Fibroblast of the aortic adventitia (primary cell): ENCODE results near the gene TRAPPC8. TPM values are rescaled to one million over a fixed set of nuclear protein-coding genes. Genes with fewer than 3 reads are reported as not detected.
A peak's percentile ranks its signal among the peaks of the same experiment; 100 is the strongest.

Experiments used
- DNase-seq: peaks from one replicate; pipeline ENCODE4 v3.0.0-alpha.2; 2010; ENCODE audit warnings: low read depth
- H3K4me3 ChIP-seq: 2 replicates; pipeline ENCODE4 v1.5.1; 2011; ENCODE audit warnings: low read depth, mild to moderate bottlenecking, control low read depth, low read length, moderate library complexity
- total RNA-seq: library from RNA; depleted of rRNA; stranded (reverse); fragments of >200 nt; gene quantifications from 2 replicates; pipeline ENCODE4 v1.2.3, GENCODE V29; 2012; ENCODE audit warnings: low replicate concordance
- TF ChIP-seq, protein P1 (sequence below): IDR thresholded peaks from 2 replicates; pipeline ENCODE4 v1.5.1; 2011; ENCODE audit warnings: mild to moderate bottlenecking, low read length, control low read depth, inconsistent platforms; ENCODE audit not compliant: insufficient read depth

TRAPPC8 gene
- total RNA-seq, 1 donor, result 48.5 TPM

DNA sequence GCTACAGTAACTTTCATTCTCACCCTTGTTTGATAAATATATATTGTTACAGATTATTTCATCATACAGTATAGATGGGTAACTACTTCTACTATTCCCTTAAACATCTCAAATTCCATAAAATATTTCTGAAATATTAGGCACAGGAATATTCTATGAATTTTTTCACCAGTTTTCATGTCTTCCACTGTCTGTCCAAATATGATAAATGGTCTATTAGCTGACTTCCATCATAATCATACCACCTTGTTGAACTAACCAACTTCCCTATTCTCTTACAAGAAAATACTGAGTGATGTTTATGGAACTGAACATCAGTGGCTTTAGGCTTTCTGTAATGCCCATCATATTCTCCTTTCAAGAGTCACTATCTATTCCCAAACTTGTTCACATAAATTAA, 82.4 kb downstream of the TRAPPC8 start:
- DNase-seq, result peak; percentile 7

DNA sequence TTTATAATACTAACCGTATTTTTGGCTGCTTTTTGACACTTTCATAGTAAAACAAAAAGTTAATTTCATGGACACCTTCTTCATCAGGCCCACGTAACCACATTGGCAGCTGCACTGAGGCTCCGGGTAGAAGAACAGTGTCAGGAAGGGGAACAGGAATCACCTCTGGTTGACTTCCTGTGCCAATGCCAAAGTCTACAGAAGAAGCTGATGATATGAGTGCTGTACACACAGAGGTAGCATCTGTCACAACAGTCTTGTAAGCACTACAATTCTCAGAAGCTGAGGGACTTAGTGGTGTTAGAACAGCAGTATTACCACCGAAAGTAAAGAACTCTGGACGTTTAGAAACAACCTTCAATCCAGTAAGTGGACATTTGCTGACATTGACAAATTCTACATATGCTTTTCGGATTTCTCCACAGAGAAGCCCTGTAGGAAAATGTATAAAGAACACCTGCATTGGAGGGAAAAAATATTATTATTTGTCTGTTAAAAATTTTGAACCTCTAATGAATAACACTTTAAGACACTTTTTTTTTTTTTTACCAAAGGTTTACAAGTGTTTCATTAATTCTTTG, 85.3 kb downstream of the TRAPPC8 start:
- TF ChIP-seq, protein P1, sequence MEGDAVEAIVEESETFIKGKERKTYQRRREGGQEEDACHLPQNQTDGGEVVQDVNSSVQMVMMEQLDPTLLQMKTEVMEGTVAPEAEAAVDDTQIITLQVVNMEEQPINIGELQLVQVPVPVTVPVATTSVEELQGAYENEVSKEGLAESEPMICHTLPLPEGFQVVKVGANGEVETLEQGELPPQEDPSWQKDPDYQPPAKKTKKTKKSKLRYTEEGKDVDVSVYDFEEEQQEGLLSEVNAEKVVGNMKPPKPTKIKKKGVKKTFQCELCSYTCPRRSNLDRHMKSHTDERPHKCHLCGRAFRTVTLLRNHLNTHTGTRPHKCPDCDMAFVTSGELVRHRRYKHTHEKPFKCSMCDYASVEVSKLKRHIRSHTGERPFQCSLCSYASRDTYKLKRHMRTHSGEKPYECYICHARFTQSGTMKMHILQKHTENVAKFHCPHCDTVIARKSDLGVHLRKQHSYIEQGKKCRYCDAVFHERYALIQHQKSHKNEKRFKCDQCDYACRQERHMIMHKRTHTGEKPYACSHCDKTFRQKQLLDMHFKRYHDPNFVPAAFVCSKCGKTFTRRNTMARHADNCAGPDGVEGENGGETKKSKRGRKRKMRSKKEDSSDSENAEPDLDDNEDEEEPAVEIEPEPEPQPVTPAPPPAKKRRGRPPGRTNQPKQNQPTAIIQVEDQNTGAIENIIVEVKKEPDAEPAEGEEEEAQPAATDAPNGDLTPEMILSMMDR, result no peak
- no peak overlapping the region for H3K4me3 ChIP-seq
- no peak for DNase-seq

More for the DNA sequence above, 82.4 kb downstream of the TRAPPC8 start:
- H3K4me3 ChIP-seq, result no peak overlapping the region
- TF ChIP-seq, protein P1, result no peak

DNA sequence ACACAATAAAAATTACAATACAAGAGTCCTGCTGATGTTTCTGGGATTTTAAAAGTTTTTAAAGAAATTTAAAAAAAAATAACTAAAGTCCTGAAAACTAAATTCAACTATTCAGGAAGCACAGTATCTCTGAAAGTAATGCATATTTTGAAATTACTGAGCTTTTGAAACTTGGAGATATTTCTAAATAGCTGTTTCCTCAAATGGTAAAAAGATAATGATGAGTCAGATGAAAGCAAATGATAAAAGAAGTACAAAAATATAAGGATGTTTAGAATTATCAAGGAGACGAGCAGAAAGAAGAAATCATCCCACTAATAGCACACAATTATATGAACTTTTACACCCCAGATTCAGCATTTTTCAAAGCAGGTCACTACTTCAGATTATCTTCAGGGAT, 92.1 kb downstream of the TRAPPC8 start:
- TF ChIP-seq, protein P1, result no peak
- no peak for DNase-seq
- no peak overlapping the region for H3K4me3 ChIP-seq

DNA sequence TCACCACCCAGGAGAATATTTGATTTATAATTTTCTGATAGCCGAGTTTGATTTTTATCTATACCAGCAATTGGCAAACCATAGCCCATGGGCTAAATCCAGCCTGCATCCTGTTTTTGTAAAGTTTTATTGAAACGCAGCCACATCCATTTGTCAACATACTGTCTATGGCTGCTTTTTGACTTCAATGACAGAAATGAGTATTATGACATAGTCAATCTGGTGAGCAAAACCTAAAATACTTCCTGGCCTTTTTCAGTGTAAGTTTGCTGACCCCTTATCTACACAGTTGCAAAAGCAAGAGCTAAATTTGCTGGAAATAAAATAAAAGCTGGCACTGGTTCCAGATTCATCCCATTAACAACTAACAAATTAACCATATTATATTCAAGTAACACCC, 102.4 kb downstream of the TRAPPC8 start:
- DNase-seq, result no peak
- no peak overlapping the region for H3K4me3 ChIP-seq
- TF ChIP-seq, protein P1, result no peak

DNA sequence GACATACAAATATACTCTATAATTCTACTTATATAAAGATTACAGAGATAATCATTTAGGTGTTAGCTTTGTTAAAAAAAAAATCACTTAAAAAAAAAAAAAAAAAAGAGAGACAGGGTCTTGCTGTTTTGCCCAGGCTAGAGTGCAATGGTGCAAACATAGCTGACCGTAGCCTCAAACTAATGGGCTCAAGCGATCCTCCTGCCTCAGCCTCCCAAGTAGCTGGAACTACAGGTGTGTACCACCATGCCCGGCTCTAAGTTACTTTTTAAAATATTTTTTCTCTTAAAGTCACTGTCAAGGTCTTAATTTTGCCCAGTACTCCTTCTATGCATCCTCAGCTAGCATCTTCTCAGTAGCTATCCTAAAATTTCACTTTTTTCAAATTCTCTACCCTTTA, 105.0 kb downstream of the TRAPPC8 start:
- TF ChIP-seq, protein P1, result no peak
- no peak overlapping the region for H3K4me3 ChIP-seq
- no peak for DNase-seq

DNA sequence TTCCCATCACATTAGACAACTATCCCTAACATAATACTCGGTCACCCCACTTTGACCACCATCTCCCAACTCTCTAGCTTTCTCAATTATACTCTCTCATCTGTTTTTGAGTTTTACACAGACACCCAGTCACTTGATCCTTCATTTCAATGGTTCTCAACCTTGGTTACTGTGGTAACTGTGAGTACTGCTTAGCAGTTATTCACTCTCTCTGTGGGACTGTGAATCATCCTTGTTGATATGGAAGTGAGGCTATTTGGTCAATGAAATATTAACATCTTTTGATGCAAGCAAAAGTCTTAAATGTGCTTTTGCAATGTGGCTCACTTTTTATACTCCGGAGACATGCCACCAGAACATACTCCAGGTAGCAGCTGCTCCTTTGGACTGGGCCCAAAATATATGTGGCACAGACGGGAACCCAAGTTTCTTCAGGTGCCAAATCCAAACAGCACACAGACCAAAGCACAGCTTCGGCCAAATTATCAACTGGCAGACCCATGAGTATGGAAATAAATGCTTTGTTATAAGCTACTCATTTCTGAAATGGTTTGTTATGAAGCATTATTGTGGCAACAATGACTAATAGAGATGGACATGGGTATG, 107.3 kb downstream of the TRAPPC8 start:
- TF ChIP-seq, protein P1, result no peak
- DNase-seq, result no peak

DNA sequence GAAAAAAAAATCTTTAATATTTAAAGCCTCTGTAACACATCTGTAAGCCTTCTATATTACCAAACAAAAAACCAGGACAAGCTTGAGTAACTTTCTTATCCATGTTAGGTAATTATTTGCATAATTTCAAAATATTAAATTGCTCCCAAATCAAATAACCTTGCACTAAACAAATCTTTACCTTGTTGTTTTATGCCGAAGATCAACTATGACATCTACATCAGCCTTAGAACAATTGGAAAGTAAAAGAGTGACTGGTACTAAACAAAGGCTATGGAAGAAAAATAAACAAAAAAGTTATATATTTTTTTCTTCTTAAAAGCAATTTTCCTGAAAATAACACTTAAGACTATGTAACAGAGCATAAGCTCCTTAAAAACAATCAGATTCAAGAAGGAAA, 111.0 kb downstream of the TRAPPC8 start:
- TF ChIP-seq, protein P1, result no peak
- DNase-seq, result no peak
- no peak overlapping the region for H3K4me3 ChIP-seq

More for the DNA sequence above, 107.3 kb downstream of the TRAPPC8 start:
- H3K4me3 ChIP-seq, result no peak overlapping the region
